HFFc6 (cell line): ENCODE results near the gene CFAP70. TPM values are rescaled to one million over a fixed set of nuclear protein-coding genes. Genes with fewer than 3 reads are reported as not detected.

Experiments
- DNase-seq: peaks from one replicate; pipeline ENCODE4 v3.0.0-alpha.2; 2018
- H3K27ac Mint-ChIP-seq: 2 replicates; pipeline ENCODE4 v1.8.0; 2020; ENCODE audit warnings: mild to moderate bottlenecking, mixed read lengths
- H3K27me3 Mint-ChIP-seq: 2 replicates; pipeline ENCODE4 v1.8.0; 2021; ENCODE audit warnings: mild to moderate bottlenecking, moderate library complexity, mixed read lengths; ENCODE audit not compliant: insufficient read depth
- H3K36me3 Mint-ChIP-seq: 2 replicates; pipeline ENCODE4 v1.8.0; 2021; ENCODE audit warnings: low read depth, mixed read lengths
- H3K4me1 Mint-ChIP-seq: 2 replicates; pipeline ENCODE4 v1.8.0; 2020; ENCODE audit warnings: low read depth, mixed read lengths
- H3K4me3 Mint-ChIP-seq: 2 replicates; pipeline ENCODE4 v1.8.0; 2020; ENCODE audit warnings: mild to moderate bottlenecking, moderate library complexity, mixed read lengths
- H3K9me3 Mint-ChIP-seq: 2 replicates; pipeline ENCODE4 v1.8.0; 2020; ENCODE audit warnings: mild to moderate bottlenecking, mixed read lengths
- CTCF ChIP-seq: fragments of 200-600 bp; sonication (generic); IDR thresholded peaks from 2 replicates; pipeline ENCODE4 v1.5.0; 2021; ENCODE audit warnings: antibody characterized with exemption, mild to moderate bottlenecking
- total RNA-seq, 6 experiments: library from RNA; stranded (reverse); fragmentation: NEBNext Ultra II Directional; extraction: Animal tissue kit (Norgen Biotek cat#: 25700); gene quantifications; 2 replicates in 1 of 6; 3 replicates in 5 of 6; pipeline ENCODE4 v1.2.3, GENCODE V29; 2021

Gene CFAP70
- total RNA-seq, 6 experiments from 2014 or later = 0.13 to 0.43 (median 0.21) TPM

GRCh38 chr10:73246646-73247508 lies 111.8 kb downstream of the CFAP70 start, which contains the start of gene DNAJC9:
DNAJC9 (minus strand) TSS chr10:73247255; CDS start chr10:73247189, 66 bp downstream.
- H3K27ac Mint-ChIP-seq = peak within 1 kb of the TSS; percentile 82
- H3K4me3 Mint-ChIP-seq = peak within 1 kb of the TSS; percentile 98
- no peak; the same call in 1 of the 2 replicates for TF ChIP-seq CTCF
- peaks cover 2% of the 10 kb centered on the region; the same call in 1 of the 2 replicates for H3K27me3 Mint-ChIP-seq
- H3K4me1 Mint-ChIP-seq = peaks cover 58% of the 10 kb centered on the region
- DNase-seq = peak; percentile 93
- no peaks in the 10 kb centered on the region for H3K9me3 Mint-ChIP-seq
- peaks cover 69% of the 10 kb centered on the region for H3K36me3 Mint-ChIP-seq

- peaks cover 2% of the 10 kb centered on the region; the same call in 1 of the 2 replicates for H3K27me3 Mint-ChIP-seq
- H3K4me3 Mint-ChIP-seq = peak overlapping the region; percentile 98
- peaks cover 67% of the 10 kb centered on the region for H3K36me3 Mint-ChIP-seq
- no peak for DNase-seq
- H3K9me3 Mint-ChIP-seq = no peaks in the 10 kb centered on the region
- no peak for TF ChIP-seq CTCF
- peaks cover 58% of the 10 kb centered on the region for H3K4me1 Mint-ChIP-seq
- peak overlapping the region; percentile 82 for H3K27ac Mint-ChIP-seq
Observed at GRCh38 chr10:73246322-73246645, 112.4 kb downstream of the CFAP70 start.

- no peak for DNase-seq
- H3K4me1 Mint-ChIP-seq = peaks cover 47% of the 10 kb centered on the region
- no peak for TF ChIP-seq CTCF
- peak overlapping the region; percentile 98 for H3K4me3 Mint-ChIP-seq
- no peaks in the 10 kb centered on the region for H3K9me3 Mint-ChIP-seq
- H3K27me3 Mint-ChIP-seq = peaks cover 2% of the 10 kb centered on the region; the same call in 1 of the 2 replicates
- H3K36me3 Mint-ChIP-seq = peaks cover 61% of the 10 kb centered on the region
- peak overlapping the region; percentile 82 for H3K27ac Mint-ChIP-seq
Observed at GRCh38 chr10:73244866-73245477, 113.7 kb downstream of the CFAP70 start.

- no peaks in the 10 kb centered on the region for H3K9me3 Mint-ChIP-seq
- TF ChIP-seq CTCF = no peak
- peaks cover 31% of the 10 kb centered on the region for H3K36me3 Mint-ChIP-seq
- no peak overlapping the region for H3K4me3 Mint-ChIP-seq
- peaks cover 2% of the 10 kb centered on the region; the same call in 1 of the 2 replicates for H3K27me3 Mint-ChIP-seq
- no peak overlapping the region for H3K27ac Mint-ChIP-seq
- H3K4me1 Mint-ChIP-seq = peaks cover 14% of the 10 kb centered on the region
- no peak for DNase-seq
Observed at GRCh38 chr10:73239908-73240307, 118.8 kb downstream of the CFAP70 start.

- no peak overlapping the region for H3K27ac Mint-ChIP-seq
- no peak for TF ChIP-seq CTCF
- peaks cover 22% of the 10 kb centered on the region; the same call in 1 of the 2 replicates for H3K36me3 Mint-ChIP-seq
- H3K4me1 Mint-ChIP-seq = peaks cover 14% of the 10 kb centered on the region
- peaks cover 2% of the 10 kb centered on the region; the same call in 1 of the 2 replicates for H3K27me3 Mint-ChIP-seq
- DNase-seq = no peak
- no peak overlapping the region for H3K4me3 Mint-ChIP-seq
- H3K9me3 Mint-ChIP-seq = no peaks in the 10 kb centered on the region
Observed at GRCh38 chr10:73238990-73239566, 119.6 kb downstream of the CFAP70 start.
